Activated CD4-positive, alpha-beta T cell treated with anti-CD3 and anti-CD28 coated beads, Interleukin-2, amount 10 ng/mL, durations not matched to agents 7 days and 5 days (primary cell): ENCODE data around the gene RRH. TPM values are rescaled to one million over a fixed set of nuclear protein-coding genes. Genes with fewer than 3 reads are reported as not detected.
"Not testable (repeated sequence)": the region's sequence is repeated elsewhere in the genome, so short reads cannot be mapped to it uniquely, and the experiment has no call there.

Source experiments
- CTCF ChIA-PET: fragments of 350-600 bp; sonication (Branson Sonifier 250); formaldehyde crosslinking; loops from one replicate; lab custom pipeline; 2021; ENCODE audit warnings: antibody characterized with exemption; lab: Charles Lee
- POLR2A ChIA-PET: fragments of 350-600 bp; sonication (Branson Sonifier 250); formaldehyde crosslinking; loops from one replicate; lab custom pipeline; 2021; ENCODE audit warnings: antibody characterized with exemption; lab: Charles Lee
- DNase-seq: peaks from one replicate; pipeline ENCODE4 v3.0.0-alpha.2; 2020
- H3K27ac Mint-ChIP-seq: one replicate; pipeline ENCODE4 v1.8.0; 2021; ENCODE audit warnings: mild to moderate bottlenecking, moderate library complexity, mixed read lengths
- H3K27me3 Mint-ChIP-seq: one replicate; pipeline ENCODE4 v1.8.0; 2021; ENCODE audit warnings: mixed read lengths
- H3K36me3 Mint-ChIP-seq: one replicate; pipeline ENCODE4 v1.8.0; 2021; ENCODE audit warnings: low read depth, mixed read lengths
- H3K4me1 Mint-ChIP-seq: one replicate; pipeline ENCODE4 v1.8.0; 2021; ENCODE audit warnings: mixed read lengths
- H3K4me3 Mint-ChIP-seq: one replicate; pipeline ENCODE4 v1.8.0; 2021; ENCODE audit warnings: mild to moderate bottlenecking, moderate library complexity, mixed read lengths
- H3K9me3 Mint-ChIP-seq: one replicate; pipeline ENCODE4 v1.8.0; 2021; ENCODE audit warnings: mixed read lengths
- total RNA-seq, 2 experiments: library from RNA; stranded (reverse); gene quantifications; one replicate each; pipeline ENCODE4 v1.2.3, GENCODE V29; 2021

The RRH gene
- total RNA-seq, 2 experiments from 2014 or later: 0.22 TPM; not detected in 1

- Mint-ChIP-seq H3K36me3 (peaks cover 4% of the 10 kb centered on the region), H3K9me3 (no peaks in the 10 kb centered on the region), H3K27me3 (no peaks in the 10 kb centered on the region), H3K4me3 (no peak overlapping the region), H3K27ac (no peak overlapping the region), H3K4me1 (no peaks in the 10 kb centered on the region)
- ChIA-PET POLR2A (no interaction called here), CTCF (no interaction called here)
- DNase-seq: no peak
Observed at GRCh38 chr4:109850601-109851000, 22.8 kb downstream of the RRH start.

- peaks cover 18% of the 10 kb centered on the region for H3K9me3 Mint-ChIP-seq
- DNase-seq, CTCF ChIA-PET, H3K4me1 Mint-ChIP-seq, H3K27me3 Mint-ChIP-seq, H3K36me3 Mint-ChIP-seq, H3K27ac Mint-ChIP-seq, POLR2A ChIA-PET, H3K4me3 Mint-ChIP-seq: not testable (repeated sequence)
Observed at GRCh38 chr4:109859426-109860300, 31.9 kb downstream of the RRH start.

GRCh38 chr4:109861271-109861670 lies 33.5 kb downstream of the RRH start:
- ChIA-PET CTCF (interaction anchor here (0.7 kb wide), 1 partner anchor 479 kb away, joined by 3 read pairs; no protein-coding TSS in a partner anchor), POLR2A (no interaction called here)
- DNase-seq: no peak
- Mint-ChIP-seq H3K36me3 (peaks cover 3% of the 10 kb centered on the region), H3K4me3 (no peak overlapping the region), H3K27ac (no peak overlapping the region), H3K9me3 (peaks cover 14% of the 10 kb centered on the region), H3K4me1 (no peaks in the 10 kb centered on the region), H3K27me3 (no peaks in the 10 kb centered on the region)

- Mint-ChIP-seq H3K27me3 (no peaks in the 10 kb centered on the region), H3K27ac (no peak overlapping the region), H3K9me3 (peaks cover 14% of the 10 kb centered on the region), H3K4me3 (no peak overlapping the region), H3K36me3 (peaks cover 3% of the 10 kb centered on the region), H3K4me1 (no peaks in the 10 kb centered on the region)
- CTCF ChIA-PET: no interaction called here
- DNase-seq: no peak
- POLR2A ChIA-PET: no interaction called here
Observed at GRCh38 chr4:109861916-109862511, 34.2 kb downstream of the RRH start.

- no peak overlapping the region for H3K27ac Mint-ChIP-seq
- POLR2A ChIA-PET: no interaction called here
- CTCF ChIA-PET: no interaction called here
- peaks cover 3% of the 10 kb centered on the region for H3K36me3 Mint-ChIP-seq
- H3K27me3 Mint-ChIP-seq: no peaks in the 10 kb centered on the region
- DNase-seq: no peak
- no peaks in the 10 kb centered on the region for H3K4me1 Mint-ChIP-seq
- H3K4me3 Mint-ChIP-seq: no peak overlapping the region
- H3K9me3 Mint-ChIP-seq: peaks cover 10% of the 10 kb centered on the region
Observed at GRCh38 chr4:109864134-109864533, 36.4 kb downstream of the RRH start.

GRCh38 chr4:109870061-109870460 lies 42.3 kb downstream of the RRH start:
- Mint-ChIP-seq H3K9me3 (no peaks in the 10 kb centered on the region), H3K4me1 (no peaks in the 10 kb centered on the region), H3K27ac (no peak overlapping the region), H3K4me3 (no peak overlapping the region), H3K36me3 (no peaks in the 10 kb centered on the region), H3K27me3 (no peaks in the 10 kb centered on the region)
- CTCF ChIA-PET: no interaction called here
- POLR2A ChIA-PET: no interaction called here
- no peak for DNase-seq

- no peaks in the 10 kb centered on the region for H3K27me3 Mint-ChIP-seq
- no peaks in the 10 kb centered on the region for H3K9me3 Mint-ChIP-seq
- no peaks in the 10 kb centered on the region for H3K36me3 Mint-ChIP-seq
- ChIA-PET CTCF (interaction anchor here (1.4 kb wide), 1 partner anchor 9 kb away, joined by 5 read pairs; no protein-coding TSS in a partner anchor), POLR2A (no interaction called here)
- DNase-seq: no peak
- H3K4me1 Mint-ChIP-seq: no peaks in the 10 kb centered on the region
- no peak overlapping the region for H3K27ac Mint-ChIP-seq
- no peak overlapping the region for H3K4me3 Mint-ChIP-seq
Observed at GRCh38 chr4:109872065-109872464, 44.3 kb downstream of the RRH start.

- ChIA-PET POLR2A (no interaction called here), CTCF (interaction anchor here (1.4 kb wide), 1 partner anchor 8 kb away, joined by 5 read pairs; no protein-coding TSS in a partner anchor)
- no peak for DNase-seq
- no peak overlapping the region for H3K4me3 Mint-ChIP-seq
- no peaks in the 10 kb centered on the region for H3K27me3 Mint-ChIP-seq
- no peak overlapping the region for H3K27ac Mint-ChIP-seq
- no peaks in the 10 kb centered on the region for H3K36me3 Mint-ChIP-seq
- no peaks in the 10 kb centered on the region for H3K4me1 Mint-ChIP-seq
- H3K9me3 Mint-ChIP-seq: no peaks in the 10 kb centered on the region
Observed at GRCh38 chr4:109872950-109873656, 45.3 kb downstream of the RRH start.

GRCh38 chr4:109873791-109874514 lies 46.2 kb downstream of the RRH start:
- DNase-seq: no peak
- H3K9me3 Mint-ChIP-seq: no peaks in the 10 kb centered on the region
- no peak overlapping the region for H3K4me3 Mint-ChIP-seq
- no peak overlapping the region for H3K27ac Mint-ChIP-seq
- no peaks in the 10 kb centered on the region for H3K27me3 Mint-ChIP-seq
- CTCF ChIA-PET: interaction anchor here (0.5 to 0.6 kb wide), 2 partner anchors 178 to 637 kb away, joined by 3 to 5 read pairs; no protein-coding TSS in a partner anchor
- H3K4me1 Mint-ChIP-seq: no peaks in the 10 kb centered on the region
- POLR2A ChIA-PET: no interaction called here
- H3K36me3 Mint-ChIP-seq: no peaks in the 10 kb centered on the region

- DNase-seq: no peak
- ChIA-PET CTCF (no interaction called here), POLR2A (no interaction called here)
- no peak overlapping the region for H3K4me3 Mint-ChIP-seq
- H3K27ac Mint-ChIP-seq: no peak overlapping the region
- no peaks in the 10 kb centered on the region for H3K36me3 Mint-ChIP-seq
- no peaks in the 10 kb centered on the region for H3K4me1 Mint-ChIP-seq
- no peaks in the 10 kb centered on the region for H3K9me3 Mint-ChIP-seq
- no peaks in the 10 kb centered on the region for H3K27me3 Mint-ChIP-seq
Observed at GRCh38 chr4:109875106-109875505, 47.3 kb downstream of the RRH start.

GRCh38 chr4:109875553-109875952 lies 47.8 kb downstream of the RRH start:
- H3K27ac Mint-ChIP-seq, DNase-seq, H3K9me3 Mint-ChIP-seq, POLR2A ChIA-PET, H3K4me1 Mint-ChIP-seq, H3K36me3 Mint-ChIP-seq, H3K4me3 Mint-ChIP-seq, H3K27me3 Mint-ChIP-seq, CTCF ChIA-PET: not testable (repeated sequence)

- ChIA-PET CTCF (no interaction called here), POLR2A (no interaction called here)
- Mint-ChIP-seq H3K27ac (no peak overlapping the region), H3K27me3 (peaks cover 5% of the 10 kb centered on the region), H3K36me3 (no peaks in the 10 kb centered on the region), H3K9me3 (no peaks in the 10 kb centered on the region), H3K4me1 (no peaks in the 10 kb centered on the region), H3K4me3 (no peak overlapping the region)
- DNase-seq: no peak
Observed at GRCh38 chr4:109876634-109877265, 49.0 kb downstream of the RRH start.
